ENCODE measurements around the gene TSC2.
"Not testable (repeated sequence)": the region's sequence is repeated elsewhere in the genome, so short reads cannot be mapped to it uniquely, and the experiment has no call there.

DNA sequence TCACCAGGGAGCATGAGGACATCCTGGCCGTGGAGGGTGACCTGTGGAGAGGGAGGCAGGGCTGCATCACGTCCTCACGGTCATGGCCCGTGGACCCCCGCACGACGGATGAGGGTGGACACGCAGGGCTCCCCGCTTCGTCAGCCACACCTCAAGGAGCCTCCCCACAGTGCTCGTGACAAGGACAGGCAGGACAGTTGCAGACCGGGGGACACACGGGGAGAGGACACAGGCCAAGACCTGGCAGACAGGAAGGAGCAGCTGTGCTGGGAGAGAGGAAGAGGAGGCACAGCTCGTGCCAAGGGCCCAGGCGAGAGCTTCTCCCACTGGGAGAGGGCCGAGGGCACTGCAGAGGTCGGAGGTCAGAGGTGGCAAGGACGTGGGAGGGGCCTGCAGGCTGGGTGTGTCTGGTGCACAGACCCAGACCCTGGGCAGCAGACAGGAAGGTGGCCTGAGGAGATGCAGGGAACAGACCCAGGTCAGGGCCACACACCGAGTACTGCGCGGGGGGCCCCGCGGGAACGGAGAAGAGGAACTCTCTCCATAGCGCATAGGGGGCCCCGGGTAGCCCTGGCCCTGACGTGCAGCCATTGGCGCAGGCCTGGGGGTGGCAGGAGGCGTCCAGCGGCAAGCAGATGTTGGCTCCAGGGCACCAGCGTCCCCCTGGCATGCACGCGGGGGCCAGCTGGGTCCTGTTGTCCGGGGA is 67.3 kb downstream of the TSC2 start:
- TF ChIP-seq POLR2A, CTCF (IDR thresholded peaks at IDR 0.05): not testable (repeated sequence)

All from Peyer's patch (tissue), 4 donors.